DMS114 treated with DMSO at 0.1 percent for 48 hours (cell line): Measurements from ENCODE around the gene OARD1.
"Not testable (repeated sequence)": the region's sequence is repeated elsewhere in the genome, so short reads cannot be mapped to it uniquely, and the experiment has no call there.

Source experiments
- DNase-seq: peaks from one replicate; lab custom pipeline; 2025; ENCODE audit not compliant: unreplicated experiment; lab: John Stamatoyannopoulos, UW

The OARD1 gene

GRCh38 chr6:41071923-41072835, at the start of gene OARD1:
TSS of gene OARD1 (minus strand) at chr6:41072356. CDS start at chr6:41071634, 722 bp downstream.
- peak; percentile 100 for DNase-seq

GRCh38 chr6:41120058-41120457, 47.9 kb upstream of the OARD1 start:
- DNase-seq: no peak

- DNase-seq: no peak
Measured at GRCh38 chr6:41119508-41119907, 47.4 kb upstream of the OARD1 start.

GRCh38 chr6:41115027-41115426, 42.9 kb upstream of the OARD1 start:
- not testable (repeated sequence) for DNase-seq

GRCh38 chr6:41111017-41111416, 38.9 kb upstream of the OARD1 start:
- DNase-seq: no peak

GRCh38 chr6:41103847-41104246, 31.7 kb upstream of the OARD1 start:
- no peak for DNase-seq

- no peak for DNase-seq
Measured at GRCh38 chr6:41100871-41101287, 28.7 kb upstream of the OARD1 start.

- no peak for DNase-seq
Measured at GRCh38 chr6:41098366-41098765, 26.2 kb upstream of the OARD1 start.

- DNase-seq: no peak
Measured at GRCh38 chr6:41097467-41098090, 25.4 kb upstream of the OARD1 start.

GRCh38 chr6:41093729-41094128, 21.6 kb upstream of the OARD1 start:
- DNase-seq: no peak

GRCh38 chr6:41092421-41093140, 20.4 kb upstream of the OARD1 start:
- peak; percentile 54 for DNase-seq

- no peak for DNase-seq
Measured at GRCh38 chr6:41090841-41091761, 18.9 kb upstream of the OARD1 start.

GRCh38 chr6:41088451-41088850, 16.3 kb upstream of the OARD1 start:
- DNase-seq: no peak

- no peak for DNase-seq
Measured at GRCh38 chr6:41085182-41085581, 13.0 kb upstream of the OARD1 start.

- no peak for DNase-seq
Measured at GRCh38 chr6:41083072-41083471, 10.9 kb upstream of the OARD1 start.

GRCh38 chr6:41080621-41081020, 8.5 kb upstream of the OARD1 start:
- no peak for DNase-seq

- no peak for DNase-seq
Measured at GRCh38 chr6:41079080-41079479, 6.9 kb upstream of the OARD1 start.

GRCh38 chr6:41078101-41078500, 5.9 kb upstream of the OARD1 start:
- DNase-seq: no peak

GRCh38 chr6:41077536-41077935, 5.4 kb upstream of the OARD1 start:
- DNase-seq: no peak
